Fibroblast of lung (primary cell): ENCODE results near the gene NHSL2. TPM values are rescaled to one million over a fixed set of nuclear protein-coding genes. Genes with fewer than 3 reads are reported as not detected.

Source experiments
- DNase-seq, 2 donors: peaks; one replicate each; pipeline versions ENCODE4 v3.0.0 to v3.0.0-alpha.2; 2010; ENCODE audit warnings: low read depth in 2 of 2
- H2AFZ ChIP-seq: 2 replicates; pipeline ENCODE4 v1.5.1; 2012; ENCODE audit warnings: low read length, control low read depth, inconsistent platforms
- H3K27ac ChIP-seq: 2 replicates; pipeline ENCODE4 v1.5.1; 2011; ENCODE audit warnings: low read length, control low read depth; ENCODE audit not compliant: insufficient read depth
- H3K27me3 ChIP-seq: 2 replicates; pipeline ENCODE4 v1.5.1; 2011; ENCODE audit warnings: mild to moderate bottlenecking, low read length; ENCODE audit not compliant: control insufficient read depth, insufficient read depth
- H3K36me3 ChIP-seq: 2 replicates; pipeline ENCODE4 v1.5.1; 2011; ENCODE audit warnings: low read length; ENCODE audit not compliant: control insufficient read depth, insufficient read depth
- H3K4me1 ChIP-seq: 2 replicates; pipeline ENCODE4 v1.5.1; 2011; ENCODE audit warnings: low read length; ENCODE audit not compliant: control insufficient read depth, insufficient read depth; ENCODE audit errors: extremely low read depth
- H3K4me2 ChIP-seq: 2 replicates; pipeline ENCODE4 v1.5.1; 2011; ENCODE audit warnings: low read length, control low read depth; ENCODE audit not compliant: insufficient read depth; ENCODE audit errors: extremely low read depth
- H3K4me3 ChIP-seq, 4 experiments: fragments of 200-600 bp in 1 of 4; sonication (generic) in 1 of 4; replicated peaks in 1 of 4; 2 replicates each; pipeline ENCODE4 v1.5.1; 2011 to 2016; ENCODE audit warnings: low read length in 4 of 4, low read depth in 3 of 4, mild to moderate bottlenecking in 3 of 4, control low read depth in 2 of 4, inconsistent platforms in 1 of 4, mixed read lengths in 1 of 4; ENCODE audit not compliant: insufficient read depth in 1 of 4; ENCODE audit errors: control extremely low read depth in 1 of 4
- H3K79me2 ChIP-seq: 2 replicates; pipeline ENCODE4 v1.5.1; 2012; ENCODE audit warnings: mild to moderate bottlenecking, low read length, inconsistent platforms; ENCODE audit not compliant: control insufficient read depth, insufficient read depth
- H3K9ac ChIP-seq: 2 replicates; pipeline ENCODE4 v1.5.1; 2011; ENCODE audit warnings: mild to moderate bottlenecking, low read length, control low read depth; ENCODE audit not compliant: insufficient read depth
- H3K9me3 ChIP-seq: 2 replicates; pipeline ENCODE4 v1.5.1; 2012; ENCODE audit warnings: low read depth, low read length; ENCODE audit not compliant: control insufficient read depth, insufficient read depth
- H4K20me1 ChIP-seq: 2 replicates; pipeline ENCODE4 v1.5.1; 2011; ENCODE audit warnings: low read length; ENCODE audit not compliant: control insufficient read depth, insufficient read depth; ENCODE audit errors: extremely low read depth
- EZH2 ChIP-seq: IDR thresholded peaks from 2 replicates; pipeline ENCODE4 v1.5.1; 2012; ENCODE audit warnings: low read length, control low read depth, mild to moderate bottlenecking; ENCODE audit errors: missing control alignments
- polyA plus RNA-seq, 2 donors: library from polyadenylated mRNA; depleted of rRNA in 1 of 2; stranded (reverse) in 1 of 2; unstranded in 1 of 2; fragments of >200 nt; gene quantifications; 2 replicates each; pipeline ENCODE4 v1.2.1, GENCODE V29; 2011 to 2012; ENCODE audit warnings: missing spikeins in 1 of 2
- total RNA-seq: library from RNA; depleted of rRNA; stranded (reverse); fragments of >200 nt; gene quantifications from 2 replicates; pipeline ENCODE4 v1.2.1, GENCODE V29; 2014
- TF ChIP-seq, protein P1 (sequence below), 2 donors: IDR thresholded peaks in 1 of 2; conservative IDR thresholded peaks in 1 of 2; 1 replicate in 1 of 2; 2 replicates in 1 of 2; pipeline ENCODE4 v1.5.1; 2011 to 2012; ENCODE audit warnings: low read length in 2 of 2, control low read depth in 1 of 2, inconsistent platforms in 1 of 2, low read depth in 1 of 2, mild to moderate bottlenecking in 1 of 2

NHSL2 gene
- total and polyA plus RNA-seq, 2 donors (not counting 1 experiment from before 2014, with no cell fraction given): 4.3 to 9.7 TPM

GRCh38 chrX:71930298-71930697 lies 19.7 kb downstream of the NHSL2 start:
- peak in 1 of 2 donors; percentile 25 for DNase-seq
- Histone ChIP-seq H3K9ac (no peak overlapping the region), H2AFZ (no peak overlapping the region), H3K27ac (no peak overlapping the region), H3K4me1 (no peaks in the 10 kb centered on the region), H3K4me2 (no peak overlapping the region), H3K4me3 (no peak overlapping the region), H3K36me3 (no peaks in the 10 kb centered on the region), H4K20me1 (no peaks in the 10 kb centered on the region), H3K79me2 (no peaks in the 10 kb centered on the region), H3K27me3 (no peaks in the 10 kb centered on the region), H3K9me3 (no peaks in the 10 kb centered on the region)
- TF ChIP-seq, protein P1, sequence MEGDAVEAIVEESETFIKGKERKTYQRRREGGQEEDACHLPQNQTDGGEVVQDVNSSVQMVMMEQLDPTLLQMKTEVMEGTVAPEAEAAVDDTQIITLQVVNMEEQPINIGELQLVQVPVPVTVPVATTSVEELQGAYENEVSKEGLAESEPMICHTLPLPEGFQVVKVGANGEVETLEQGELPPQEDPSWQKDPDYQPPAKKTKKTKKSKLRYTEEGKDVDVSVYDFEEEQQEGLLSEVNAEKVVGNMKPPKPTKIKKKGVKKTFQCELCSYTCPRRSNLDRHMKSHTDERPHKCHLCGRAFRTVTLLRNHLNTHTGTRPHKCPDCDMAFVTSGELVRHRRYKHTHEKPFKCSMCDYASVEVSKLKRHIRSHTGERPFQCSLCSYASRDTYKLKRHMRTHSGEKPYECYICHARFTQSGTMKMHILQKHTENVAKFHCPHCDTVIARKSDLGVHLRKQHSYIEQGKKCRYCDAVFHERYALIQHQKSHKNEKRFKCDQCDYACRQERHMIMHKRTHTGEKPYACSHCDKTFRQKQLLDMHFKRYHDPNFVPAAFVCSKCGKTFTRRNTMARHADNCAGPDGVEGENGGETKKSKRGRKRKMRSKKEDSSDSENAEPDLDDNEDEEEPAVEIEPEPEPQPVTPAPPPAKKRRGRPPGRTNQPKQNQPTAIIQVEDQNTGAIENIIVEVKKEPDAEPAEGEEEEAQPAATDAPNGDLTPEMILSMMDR (conservative IDR thresholded peaks at IDR 0.05 in 1 of 2, IDR thresholded peaks at IDR 0.05 in 1 of 2; ENCODE audit: low read depth in 1 of 2, low read length in 2 of 2): no peak
- no peak for TF ChIP-seq EZH2

DNA sequence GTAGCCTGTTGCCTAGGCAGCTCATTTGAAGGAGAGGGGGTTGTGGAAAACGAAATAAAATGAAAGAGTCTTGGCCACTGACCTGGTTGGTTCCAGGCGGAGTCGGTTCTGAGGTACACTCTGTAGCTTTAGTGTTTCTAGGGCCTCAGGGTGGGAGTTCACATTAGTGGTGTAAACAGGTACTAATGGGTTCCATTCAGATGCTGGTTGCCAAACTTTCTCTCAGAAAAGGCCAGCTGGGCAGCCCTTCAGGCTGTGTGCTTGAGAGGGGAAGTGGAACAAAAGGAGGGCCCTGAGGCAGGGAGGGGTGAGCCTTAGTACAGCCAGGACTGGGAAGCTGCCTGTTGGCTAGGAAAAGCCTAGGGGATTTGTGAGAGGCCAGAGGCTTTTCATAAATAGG lies 24.8 kb downstream of the NHSL2 start:
- Histone ChIP-seq H3K27ac (no peak overlapping the region), H3K36me3 (no peaks in the 10 kb centered on the region), H3K4me1 (no peaks in the 10 kb centered on the region), H3K9me3 (no peaks in the 10 kb centered on the region), H3K79me2 (no peaks in the 10 kb centered on the region), H3K4me3 (no peak overlapping the region), H4K20me1 (no peaks in the 10 kb centered on the region), H3K4me2 (no peak overlapping the region), H3K9ac (no peak overlapping the region), H2AFZ (no peak overlapping the region), H3K27me3 (no peaks in the 10 kb centered on the region)
- TF ChIP-seq, protein P1 (conservative IDR thresholded peaks at IDR 0.05 in 1 of 2, IDR thresholded peaks at IDR 0.05 in 1 of 2; ENCODE audit: low read depth in 1 of 2, low read length in 2 of 2): no peak
- no peak for TF ChIP-seq EZH2
- DNase-seq: no peak

DNA sequence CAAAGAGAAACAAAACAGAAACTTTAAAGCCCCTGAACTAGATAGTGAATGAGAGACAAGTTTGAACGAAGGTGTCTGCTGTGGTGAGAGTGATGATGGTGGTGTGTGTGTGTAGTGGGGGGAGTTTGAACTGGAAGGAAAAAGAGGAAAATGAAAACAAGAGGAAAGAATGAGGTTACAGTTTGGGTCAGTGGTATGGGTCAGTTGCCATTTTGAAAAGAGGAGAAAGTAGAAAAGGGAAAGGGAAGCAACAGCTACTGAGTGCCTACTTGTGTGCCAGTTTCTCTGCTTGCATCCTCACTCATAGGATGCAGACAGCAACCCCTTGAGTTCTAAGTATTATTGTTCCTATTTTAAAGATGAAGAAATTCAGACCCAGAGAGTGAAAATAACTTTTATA lies 26.0 kb downstream of the NHSL2 start:
- Histone ChIP-seq H4K20me1 (no peaks in the 10 kb centered on the region), H3K36me3 (no peaks in the 10 kb centered on the region), H3K27ac (no peak overlapping the region), H3K4me3 (no peak overlapping the region), H2AFZ (no peak overlapping the region), H3K27me3 (no peaks in the 10 kb centered on the region), H3K4me1 (no peaks in the 10 kb centered on the region), H3K4me2 (no peak overlapping the region), H3K9me3 (no peaks in the 10 kb centered on the region), H3K9ac (no peak overlapping the region), H3K79me2 (no peaks in the 10 kb centered on the region)
- TF ChIP-seq, protein P1 (conservative IDR thresholded peaks at IDR 0.05 in 1 of 2, IDR thresholded peaks at IDR 0.05 in 1 of 2; ENCODE audit: low read depth in 1 of 2, low read length in 2 of 2): no peak
- no peak for TF ChIP-seq EZH2
- no peak for DNase-seq
